ENCODE data around the gene EXO1. TPM values are rescaled to one million over a fixed set of nuclear protein-coding genes. Genes with fewer than 3 reads are reported as not detected.

Gene EXO1
- total RNA-seq, 1 donor from 2014 or later, result 8.3 TPM

- Mint-ChIP-seq H3K4me1 (no peaks in the 10 kb centered on the region), H3K36me3 (peaks cover 16% of the 10 kb centered on the region), H3K27ac (no peak overlapping the region)
Observed at GRCh38 chr1:241870336-241870735, 22.3 kb downstream of the EXO1 start.

GRCh38 chr1:241870746-241871430 lies 22.9 kb downstream of the EXO1 start:
- no peaks in the 10 kb centered on the region for H3K4me1 Mint-ChIP-seq
- TF ChIP-seq CTCF (IDR thresholded peaks at IDR 0.05; ENCODE audit: unreplicated experiment), result no peak
- H3K36me3 Mint-ChIP-seq, result peaks cover 17% of the 10 kb centered on the region
- DNase-seq (ENCODE audit: low spot score in 2 of 2, unreplicated experiment in 2 of 2), result no peak
- H3K27me3 Mint-ChIP-seq (ENCODE audit: low read depth), result no peaks in the 10 kb centered on the region
- no peak overlapping the region for H3K27ac Mint-ChIP-seq
- H3K4me3 Mint-ChIP-seq, result no peak overlapping the region
- H3K9me3 Mint-ChIP-seq, result no peaks in the 10 kb centered on the region

More at GRCh38 chr1:241870336-241870735, 22.3 kb downstream of the EXO1 start:
- no peak for TF ChIP-seq CTCF (IDR thresholded peaks at IDR 0.05; ENCODE audit: unreplicated experiment)
- Mint-ChIP-seq H3K9me3 (no peaks in the 10 kb centered on the region), H3K27me3 (ENCODE audit: low read depth) (no peaks in the 10 kb centered on the region), H3K4me3 (no peak overlapping the region)
- no peak for DNase-seq (ENCODE audit: low spot score in 2 of 2, unreplicated experiment in 2 of 2)

GRCh38 chr1:241881440-241881839 lies 33.4 kb downstream of the EXO1 start:
- no peak for TF ChIP-seq CTCF (IDR thresholded peaks at IDR 0.05; ENCODE audit: unreplicated experiment)
- no peak overlapping the region for H3K4me3 Mint-ChIP-seq
- H3K36me3 Mint-ChIP-seq, result peaks cover 1% of the 10 kb centered on the region
- no peaks in the 10 kb centered on the region for H3K4me1 Mint-ChIP-seq
- H3K27me3 Mint-ChIP-seq (ENCODE audit: low read depth), result no peaks in the 10 kb centered on the region
- DNase-seq (ENCODE audit: low spot score in 2 of 2, unreplicated experiment in 2 of 2), result no peak
- H3K27ac Mint-ChIP-seq, result no peak overlapping the region
- no peaks in the 10 kb centered on the region for H3K9me3 Mint-ChIP-seq

GRCh38 chr1:241883159-241883558 lies 35.2 kb downstream of the EXO1 start:
- no peak for TF ChIP-seq CTCF (IDR thresholded peaks at IDR 0.05; ENCODE audit: unreplicated experiment)
- Mint-ChIP-seq H3K36me3 (peaks cover 1% of the 10 kb centered on the region), H3K27me3 (ENCODE audit: low read depth) (no peaks in the 10 kb centered on the region), H3K4me1 (no peaks in the 10 kb centered on the region), H3K9me3 (no peaks in the 10 kb centered on the region), H3K4me3 (no peak overlapping the region), H3K27ac (no peak overlapping the region)
- DNase-seq (ENCODE audit: low spot score in 2 of 2, unreplicated experiment in 2 of 2), result no peak

- Mint-ChIP-seq H3K27ac (no peak overlapping the region), H3K27me3 (ENCODE audit: low read depth) (no peaks in the 10 kb centered on the region), H3K4me1 (no peaks in the 10 kb centered on the region), H3K9me3 (no peaks in the 10 kb centered on the region), H3K4me3 (no peak overlapping the region), H3K36me3 (no peaks in the 10 kb centered on the region)
- no peak for TF ChIP-seq CTCF (IDR thresholded peaks at IDR 0.05; ENCODE audit: unreplicated experiment)
- no peak for DNase-seq (ENCODE audit: low spot score in 2 of 2, unreplicated experiment in 2 of 2)
Observed at GRCh38 chr1:241888232-241888631, 40.2 kb downstream of the EXO1 start.

All from mesothelial cell of epicardium (in vitro differentiated cells).